GM23338 (cell line): ENCODE measurements around the gene FLNB. TPM values are rescaled to one million over a fixed set of nuclear protein-coding genes. Genes with fewer than 3 reads are reported as not detected.

Source experiments
- ATAC-seq: fragments of 200-7000 bp; cut with Tn5 transposase; 3 replicates; pipeline ENCODE4 v1.9.1; 2020
- DNase-seq: peaks from one replicate; pipeline ENCODE4 v3.0.0-alpha.2; 2015; ENCODE audit warnings: low spot score
- H2AFZ ChIP-seq: fragments of 200-600 bp; sonication (generic); 2 replicates; pipeline ENCODE4 v1.8.0; 2016; ENCODE audit warnings: antibody characterized with exemption, mild to moderate bottlenecking, moderate library complexity
- H3F3A ChIP-seq: fragments of 200-600 bp; sonication (generic); replicated peaks from 2 replicates; pipeline ENCODE4 v1.8.0; 2017; ENCODE audit warnings: antibody characterized with exemption, mixed run types, low read depth
- H3K27ac ChIP-seq: fragments of 200-600 bp; sonication (generic); 2 replicates; pipeline ENCODE4 v1.6.1; 2016; ENCODE audit warnings: low read depth
- H3K27me3 ChIP-seq: fragments of 200-600 bp; sonication (generic); 2 replicates; pipeline ENCODE4 v1.8.0; 2016; ENCODE audit warnings: mild to moderate bottlenecking, mixed run types, moderate library complexity; ENCODE audit not compliant: insufficient read depth
- H3K36me3 ChIP-seq: fragments of 200-600 bp; sonication (generic); 2 replicates; pipeline ENCODE4 v1.8.0; 2016; ENCODE audit warnings: mild to moderate bottlenecking; ENCODE audit not compliant: insufficient read depth
- H3K4me1 ChIP-seq: fragments of 200-600 bp; sonication (generic); 2 replicates; pipeline ENCODE4 v1.8.0; 2016; ENCODE audit warnings: mild to moderate bottlenecking, moderate library complexity; ENCODE audit not compliant: insufficient read depth
- H3K4me2 ChIP-seq: fragments of 200-600 bp; sonication (generic); 2 replicates; pipeline ENCODE4 v1.7.1; 2017; ENCODE audit warnings: mixed run types
- H3K4me3 ChIP-seq: fragments of 200-600 bp; sonication (generic); 2 replicates; pipeline ENCODE4 v1.6.1; 2016; ENCODE audit warnings: mixed run types
- H3K79me2 ChIP-seq: fragments of 200-600 bp; sonication (generic); replicated peaks from 2 replicates; pipeline ENCODE4 v1.8.0; 2017; ENCODE audit warnings: mild to moderate bottlenecking; ENCODE audit not compliant: insufficient read depth
- H3K9me2 ChIP-seq: fragments of 200-600 bp; sonication (generic); 2 replicates; pipeline ENCODE4 v1.8.0; 2017; ENCODE audit not compliant: insufficient read depth
- H4K20me1 ChIP-seq: fragments of 200-600 bp; sonication (generic); replicated peaks from 2 replicates; pipeline ENCODE4 v1.8.0; 2017; ENCODE audit warnings: mild to moderate bottlenecking; ENCODE audit not compliant: insufficient read depth
- H3K27ac Mint-ChIP-seq: 2 replicates; pipeline ENCODE4 v1.8.0; 2020; ENCODE audit warnings: inconsistent platforms, mild to moderate bottlenecking, moderate library complexity, mixed read lengths
- H3K27me3 Mint-ChIP-seq: 3 replicates; pipeline ENCODE4 v1.8.0; 2022; ENCODE audit warnings: low read depth, mild to moderate bottlenecking, moderate library complexity, mixed read lengths, inconsistent platforms; ENCODE audit not compliant: insufficient read depth, poor library complexity
- H3K36me3 Mint-ChIP-seq: 3 replicates; pipeline ENCODE4 v1.8.0; 2021; ENCODE audit warnings: low read depth, mild to moderate bottlenecking, inconsistent platforms, moderate library complexity, mixed read lengths
- H3K4me1 Mint-ChIP-seq: 3 replicates; pipeline ENCODE4 v1.8.0; 2020; ENCODE audit warnings: mild to moderate bottlenecking, inconsistent platforms, mixed read lengths
- H3K4me3 Mint-ChIP-seq: 3 replicates; pipeline ENCODE4 v1.8.0; 2021; ENCODE audit warnings: moderate library complexity, mild to moderate bottlenecking, inconsistent platforms, mixed read lengths
- H3K9me3 Mint-ChIP-seq: 3 replicates; pipeline ENCODE4 v1.8.0; 2020; ENCODE audit warnings: moderate library complexity, mild to moderate bottlenecking, inconsistent platforms, mixed read lengths
- CTCF ChIP-seq, 2 experiments: fragments of 200-600 bp in 1 of 2; sonication (generic) in 1 of 2; conservative IDR thresholded peaks; 2 replicates each; pipeline versions ENCODE4 v1.5.1 to v1.6.1; 2016 to 2017; ENCODE audit warnings: antibody characterized with exemption in 2 of 2, low read depth in 2 of 2, mild to moderate bottlenecking in 2 of 2, moderate library complexity in 1 of 2
- EZH2 ChIP-seq: fragments of 200-600 bp; sonication (generic); IDR thresholded peaks from one replicate; pipeline ENCODE4 v1.8.0; 2017; ENCODE audit warnings: antibody characterized with exemption, mild to moderate bottlenecking, low read depth; ENCODE audit not compliant: unreplicated experiment
- EZH2phosphoT487 ChIP-seq: fragments of 200-600 bp; sonication (generic); IDR thresholded peaks from one replicate; pipeline ENCODE4 v1.8.1; 2018; ENCODE audit warnings: antibody characterized with exemption; ENCODE audit not compliant: unreplicated experiment
- ZNF114 ChIP-seq: fragments of 250-450 bp; sonication (Bioruptor Pico); IDR thresholded peaks from 2 replicates; pipeline ENCODE4 v1.5.0; 2020; ENCODE audit warnings: mild to moderate bottlenecking, moderate library complexity
- polyA plus RNA-seq: library from polyadenylated mRNA; unstranded; fragments of >200 nt; fragmentation: Nextera tagmentation; extraction: Ambion mirVana; gene quantifications from 2 replicates; pipeline ENCODE4 v1.2.1, GENCODE V29; 2016
- total RNA-seq: library from RNA; depleted of rRNA; stranded (reverse); fragments of >200 nt; shearing (Covaris generic); gene quantifications from 2 replicates; pipeline ENCODE4 v1.2.3, GENCODE V29; 2014

The FLNB gene
- total and polyA plus RNA-seq, 2 experiments from 2014 or later: 39.7 to 179 TPM

- Mint-ChIP-seq H3K9me3 (no peaks in the 10 kb centered on the region), H3K4me3 (no peak overlapping the region)
- no peaks in the 10 kb centered on the region for H3K79me2 ChIP-seq
Measured at GRCh38 chr3:58214484-58215316, 206.5 kb downstream of the FLNB start.

GRCh38 chr3:58215317-58216025, 207.2 kb downstream of the FLNB start:
- Histone ChIP-seq H3K4me3 (no peak overlapping the region), H3K79me2 (no peaks in the 10 kb centered on the region), H3K36me3 (no peaks in the 10 kb centered on the region), H3K4me1 (no peaks in the 10 kb centered on the region; the same call in 1 of the 2 replicates), H3K4me2 (no peak overlapping the region), H3K27ac (no peak overlapping the region), H4K20me1 (no peaks in the 10 kb centered on the region), H2AFZ (no peak overlapping the region), H3K27me3 (no peaks in the 10 kb centered on the region), H3F3A (no peaks in the 10 kb centered on the region), H3K9me2 (no peaks in the 10 kb centered on the region)
- TF ChIP-seq CTCF (conservative IDR thresholded peaks at IDR 0.05; ENCODE audit: low read depth in 2 of 2) (no peak), EZH2phosphoT487 (no peak), ZNF114 (CRISPR knock-in tag) (no peak)
- no peak for DNase-seq
- Mint-ChIP-seq H3K27me3 (no peaks in the 10 kb centered on the region), H3K9me3 (no peaks in the 10 kb centered on the region), H3K4me1 (peaks cover 4% of the 10 kb centered on the region; the same call in 2 of the 3 replicates), H3K36me3 (no peaks in the 10 kb centered on the region), H3K27ac (no peak overlapping the region), H3K4me3 (no peak overlapping the region)
- ATAC-seq: no peak

More at GRCh38 chr3:58214484-58215316, 206.5 kb downstream of the FLNB start:
- H4K20me1 ChIP-seq: no peaks in the 10 kb centered on the region
- DNase-seq: peak; percentile 52
- Mint-ChIP-seq H3K36me3 (no peaks in the 10 kb centered on the region), H3K27me3 (no peaks in the 10 kb centered on the region), H3K4me1 (peaks cover 4% of the 10 kb centered on the region; the same call in 2 of the 3 replicates), H3K27ac (no peak overlapping the region)
- peak; percentile 56 for ATAC-seq
- H3K27me3 ChIP-seq: no peaks in the 10 kb centered on the region
- H3K36me3 ChIP-seq: no peaks in the 10 kb centered on the region
- no peak overlapping the region for H2AFZ ChIP-seq
- H3K4me1 ChIP-seq: no peaks in the 10 kb centered on the region; the same call in 1 of the 2 replicates
- no peak overlapping the region for H3K27ac ChIP-seq
- H3F3A ChIP-seq: no peaks in the 10 kb centered on the region
- no peak overlapping the region for H3K4me3 ChIP-seq
- H3K4me2 ChIP-seq: no peak overlapping the region
- no peaks in the 10 kb centered on the region for H3K9me2 ChIP-seq
- TF ChIP-seq CTCF (conservative IDR thresholded peaks at IDR 0.05; ENCODE audit: low read depth in 2 of 2) (peak in 1 of 2 experiments; percentile 12; a peak in 1 of 4 replicates), EZH2 (no peak)
